ENCODE measurements around the gene ART5.

Gene ART5

GRCh38 chr11:3679077-3679476 is 37.3 kb upstream of the ART5 start:
- DNase-seq (ENCODE audit: low spot score): no peak
- no peak for TF ChIP-seq CTCF (IDR thresholded peaks at IDR 0.05; ENCODE audit: extremely low read depth, insufficient read depth, missing control alignments)
- in situ Hi-C loops (cut with MboI; ENCODE audit: low pct_unique_long_range_greater_than_20kb, low sequenced_read_pairs, unreplicated experiment): no loop called here

- DNase-seq (ENCODE audit: low spot score): no peak
- in situ Hi-C loops (cut with MboI; ENCODE audit: low pct_unique_long_range_greater_than_20kb, low sequenced_read_pairs, unreplicated experiment): no loop called here
- TF ChIP-seq CTCF (IDR thresholded peaks at IDR 0.05; ENCODE audit: extremely low read depth, insufficient read depth, missing control alignments): no peak
These were observed 34.2 kb upstream of the ART5 start for GRCh38 chr11:3675971-3676370.

- DNase-seq (ENCODE audit: low spot score): no peak
- in situ Hi-C loops (cut with MboI; ENCODE audit: low pct_unique_long_range_greater_than_20kb, low sequenced_read_pairs, unreplicated experiment): no loop called here
- TF ChIP-seq CTCF (IDR thresholded peaks at IDR 0.05; ENCODE audit: extremely low read depth, insufficient read depth, missing control alignments): no peak
These were observed 32.4 kb upstream of the ART5 start for GRCh38 chr11:3674189-3674588.

GRCh38 chr11:3671334-3672254 is 29.8 kb upstream of the ART5 start, which contains the start of gene CHRNA10:
Gene CHRNA10 (minus strand): TSS chr11:3671384. CDS start chr11:3671312, 72 bp downstream.
- DNase-seq (ENCODE audit: low spot score): no peak
- in situ Hi-C loops (cut with MboI; ENCODE audit: low pct_unique_long_range_greater_than_20kb, low sequenced_read_pairs, unreplicated experiment): no loop called here
- no peak for TF ChIP-seq CTCF (IDR thresholded peaks at IDR 0.05; ENCODE audit: extremely low read depth, insufficient read depth, missing control alignments)

GRCh38 chr11:3669742-3670183 is 28.0 kb upstream of the ART5 start:
- peak; percentile 9 for DNase-seq (ENCODE audit: low spot score)

GRCh38 chr11:3669128-3669527 is 27.3 kb upstream of the ART5 start:
- peak; percentile 10 for DNase-seq (ENCODE audit: low spot score)
- in situ Hi-C loops (cut with MboI; ENCODE audit: low pct_unique_long_range_greater_than_20kb, low sequenced_read_pairs, unreplicated experiment): no loop called here
- no peak for TF ChIP-seq CTCF (IDR thresholded peaks at IDR 0.05; ENCODE audit: extremely low read depth, insufficient read depth, missing control alignments)

More at GRCh38 chr11:3669742-3670183, 28.0 kb upstream of the ART5 start:
- in situ Hi-C loops (cut with MboI; ENCODE audit: low pct_unique_long_range_greater_than_20kb, low sequenced_read_pairs, unreplicated experiment): no loop called here
- no peak for TF ChIP-seq CTCF (IDR thresholded peaks at IDR 0.05; ENCODE audit: extremely low read depth, insufficient read depth, missing control alignments)
